HEK293T (cell line): Measurements from ENCODE around the gene ADA.

ENCODE experiments used
- BHLHE40 ChIP-seq: fragments of 450-650 bp; IDR thresholded peaks from 2 replicates; pipeline ENCODE4 v1.6.1; 2016; ENCODE audit warnings: mild to moderate bottlenecking, moderate library complexity, borderline replicate concordance
- FOXA1 ChIP-seq: fragments of 450-650 bp; IDR thresholded peaks from 2 replicates; pipeline ENCODE4 v1.6.1; 2016; ENCODE audit warnings: mild to moderate bottlenecking
- FOXK2 ChIP-seq: fragments of 450-650 bp; IDR thresholded peaks from 2 replicates; pipeline ENCODE4 v1.6.1; 2016; ENCODE audit warnings: mild to moderate bottlenecking
- FOXM1 ChIP-seq: fragments of 450-650 bp; IDR thresholded peaks from 2 replicates; pipeline ENCODE4 v1.6.1; 2017; ENCODE audit warnings: mild to moderate bottlenecking, borderline replicate concordance
- HDGF ChIP-seq: fragments of 450-650 bp; IDR thresholded peaks from 2 replicates; pipeline ENCODE4 v1.6.1; 2017; ENCODE audit warnings: antibody characterized with exemption, borderline replicate concordance
- L3MBTL2 ChIP-seq: fragments of 450-650 bp; conservative IDR thresholded peaks from 2 replicates; pipeline ENCODE4 v1.6.1; 2016; ENCODE audit warnings: mild to moderate bottlenecking
- LEF1 ChIP-seq: fragments of 450-650 bp; IDR thresholded peaks from 2 replicates; pipeline ENCODE4 v1.6.1; 2017; ENCODE audit warnings: mild to moderate bottlenecking, borderline replicate concordance
- NFRKB ChIP-seq: fragments of 450-650 bp; IDR thresholded peaks from 2 replicates; pipeline ENCODE4 v1.6.1; 2016; ENCODE audit warnings: mild to moderate bottlenecking, moderate library complexity
- SP1 ChIP-seq: fragments of 450-650 bp; IDR thresholded peaks from 2 replicates; pipeline ENCODE4 v1.6.1; 2017
- SUZ12 ChIP-seq: fragments of 450-650 bp; IDR thresholded peaks from 2 replicates; pipeline ENCODE4 v1.6.1; 2016; ENCODE audit warnings: mild to moderate bottlenecking

DNA sequence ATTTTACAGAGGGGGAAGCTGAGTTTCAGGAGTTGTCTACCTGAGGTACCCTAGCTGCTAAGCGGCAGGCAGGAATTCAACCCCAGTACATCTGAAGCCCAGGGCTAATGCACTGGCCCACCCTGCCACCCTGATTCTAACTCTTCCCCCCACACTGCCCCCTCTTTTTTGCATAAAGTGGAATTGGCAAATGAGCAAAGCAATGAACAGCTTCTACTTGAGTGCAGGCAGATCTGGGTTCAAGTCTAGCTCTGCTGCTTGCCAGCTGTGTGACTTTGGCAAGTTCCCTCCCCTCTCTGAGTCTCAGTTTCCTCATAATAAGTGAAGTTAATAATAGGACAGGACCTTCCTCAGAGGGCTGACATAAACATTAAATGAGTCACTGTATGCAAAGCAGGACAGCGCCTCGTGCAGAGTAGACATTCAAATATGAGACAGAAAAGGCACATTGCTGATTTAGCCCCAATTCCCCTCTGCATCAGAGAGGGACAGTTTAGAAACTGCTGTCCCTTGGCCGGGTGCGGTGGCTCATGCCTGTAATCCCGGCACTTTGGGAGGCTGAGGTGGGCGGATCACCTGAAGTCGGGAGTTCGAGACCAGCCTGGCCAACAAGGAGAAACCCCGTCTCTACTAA lies 4.7 kb downstream of the ADA start:
- TF ChIP-seq BHLHE40 (no peak), FOXA1 (no peak), SUZ12 (no peak), FOXM1 (no peak), SP1 (no peak), NFRKB (no peak), FOXK2 (no peak), HDGF (no peak), L3MBTL2 (no peak), LEF1 (no peak)
